HG03439 (cell line): Measurements from ENCODE around the gene HIC1.
"Not testable (repeated sequence)": the region's sequence is repeated elsewhere in the genome, so short reads cannot be mapped to it uniquely, and the experiment has no call there.

Source experiments
- ATAC-seq: cut with Tn5 transposase; IDR thresholded peaks from one replicate; pipeline ENCODE4 v1.9.1; 2021; ENCODE audit warnings: mild to moderate bottlenecking, moderate library complexity; ENCODE audit not compliant: unreplicated experiment

The HIC1 gene, protein sequence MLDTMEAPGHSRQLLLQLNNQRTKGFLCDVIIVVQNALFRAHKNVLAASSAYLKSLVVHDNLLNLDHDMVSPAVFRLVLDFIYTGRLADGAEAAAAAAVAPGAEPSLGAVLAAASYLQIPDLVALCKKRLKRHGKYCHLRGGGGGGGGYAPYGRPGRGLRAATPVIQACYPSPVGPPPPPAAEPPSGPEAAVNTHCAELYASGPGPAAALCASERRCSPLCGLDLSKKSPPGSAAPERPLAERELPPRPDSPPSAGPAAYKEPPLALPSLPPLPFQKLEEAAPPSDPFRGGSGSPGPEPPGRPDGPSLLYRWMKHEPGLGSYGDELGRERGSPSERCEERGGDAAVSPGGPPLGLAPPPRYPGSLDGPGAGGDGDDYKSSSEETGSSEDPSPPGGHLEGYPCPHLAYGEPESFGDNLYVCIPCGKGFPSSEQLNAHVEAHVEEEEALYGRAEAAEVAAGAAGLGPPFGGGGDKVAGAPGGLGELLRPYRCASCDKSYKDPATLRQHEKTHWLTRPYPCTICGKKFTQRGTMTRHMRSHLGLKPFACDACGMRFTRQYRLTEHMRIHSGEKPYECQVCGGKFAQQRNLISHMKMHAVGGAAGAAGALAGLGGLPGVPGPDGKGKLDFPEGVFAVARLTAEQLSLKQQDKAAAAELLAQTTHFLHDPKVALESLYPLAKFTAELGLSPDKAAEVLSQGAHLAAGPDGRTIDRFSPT

GRCh38 chr17:2054512-2055291, at the start of gene HIC1:
TSS of gene HIC1 (plus strand) at chr17:2055103. CDS start at chr17:2056691, 1,588 bp downstream.
- ATAC-seq: no peak

GRCh38 chr17:2008332-2009126, 46.4 kb upstream of the HIC1 start:
- no peak for ATAC-seq

DNA sequence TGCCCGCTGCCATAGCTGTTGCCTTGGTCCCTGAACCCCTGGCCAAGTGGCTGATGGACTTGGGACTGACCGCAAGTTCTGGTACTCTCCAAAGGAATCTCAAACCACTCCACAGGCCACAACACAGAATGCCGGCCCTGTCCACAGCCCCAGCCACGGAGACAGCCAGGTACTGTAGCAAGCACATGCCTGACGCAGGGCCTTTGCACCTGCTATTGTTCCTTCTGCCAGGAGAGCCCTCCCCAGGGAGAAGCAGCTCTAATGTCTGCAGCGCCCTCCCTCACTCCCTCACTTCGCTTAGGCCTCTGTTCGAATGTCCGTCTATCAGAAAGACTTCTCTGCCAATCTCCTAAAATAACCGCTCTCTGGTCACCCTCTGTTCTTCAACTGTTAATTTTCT, 45.2 kb upstream of the HIC1 start:
- no peak for ATAC-seq

GRCh38 chr17:2011411-2012371, 43.2 kb upstream of the HIC1 start:
- no peak for ATAC-seq

- no peak for ATAC-seq
These were observed 42.4 kb upstream of the HIC1 start for GRCh38 chr17:2012499-2012898.

GRCh38 chr17:2013220-2013993, 41.5 kb upstream of the HIC1 start:
- not testable (repeated sequence) for ATAC-seq

- ATAC-seq: no peak
These were observed 40.9 kb upstream of the HIC1 start for GRCh38 chr17:2013994-2014317.

GRCh38 chr17:2015314-2015713, 39.6 kb upstream of the HIC1 start:
- no peak for ATAC-seq

DNA sequence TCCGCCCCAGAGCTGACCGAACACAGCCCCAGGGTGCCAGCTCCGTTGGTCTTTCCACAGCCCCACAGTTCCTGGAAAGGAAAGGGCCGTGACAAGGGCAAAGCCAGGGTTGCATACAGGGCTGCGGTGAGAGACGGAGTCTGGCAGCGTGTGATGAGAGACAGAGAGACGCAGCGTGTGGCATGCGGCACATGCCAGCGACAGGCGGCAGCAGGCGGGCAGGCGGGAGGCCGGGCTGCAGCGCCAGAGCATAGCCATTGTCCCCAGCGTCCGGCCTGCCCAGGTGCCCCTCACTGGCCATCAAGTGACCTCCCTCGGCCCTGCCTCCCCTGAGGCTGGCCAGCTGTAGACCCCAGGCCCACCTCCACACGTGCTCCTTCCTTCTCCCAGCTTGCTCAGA, 38.4 kb upstream of the HIC1 start:
- no peak for ATAC-seq

GRCh38 chr17:2017274-2017941, 37.5 kb upstream of the HIC1 start:
- ATAC-seq: no peak

GRCh38 chr17:2018716-2019510, 36.0 kb upstream of the HIC1 start:
- no peak for ATAC-seq

DNA sequence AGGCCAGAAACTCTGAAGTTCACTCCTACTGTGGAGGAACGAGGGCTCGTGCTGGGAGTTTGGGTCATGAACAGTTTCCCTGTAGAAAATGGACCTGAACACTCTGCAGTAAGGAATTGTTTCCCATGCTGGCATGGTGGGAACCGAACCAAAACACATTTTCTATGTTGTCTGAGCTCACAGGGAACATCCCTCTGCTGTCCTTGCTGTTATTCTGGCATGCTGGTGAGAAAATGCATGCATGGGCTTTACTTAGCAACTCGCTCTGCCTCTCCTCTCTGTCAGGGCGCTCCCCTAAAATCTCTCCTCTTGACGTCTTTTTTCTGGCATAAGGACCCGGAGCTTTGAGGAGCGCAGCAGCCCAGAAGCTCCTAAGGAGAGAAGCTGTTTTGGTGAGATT, 35.2 kb upstream of the HIC1 start:
- no peak for ATAC-seq

GRCh38 chr17:2020721-2021120, 34.2 kb upstream of the HIC1 start:
- no peak for ATAC-seq

- ATAC-seq: no peak
These were observed 32.2 kb upstream of the HIC1 start for GRCh38 chr17:2022647-2023240.

GRCh38 chr17:2023256-2023655, 31.6 kb upstream of the HIC1 start:
- no peak for ATAC-seq

- ATAC-seq: no peak
These were observed 31.0 kb upstream of the HIC1 start for GRCh38 chr17:2023692-2024571.
